Mucosa of descending colon (tissue), 3 donors: ENCODE measurements around the gene LIPA. TPM values are rescaled to one million over a fixed set of nuclear protein-coding genes. Genes with fewer than 3 reads are reported as not detected.

Experiments
- ATAC-seq: fragments of 200-7000 bp; cut with Tn5 transposase; one replicate; pipeline ENCODE4 v1.9.1; 2020; ENCODE audit warnings: mild to moderate bottlenecking, moderate library complexity
- DNase-seq, 3 donors: peaks; one replicate each; pipeline ENCODE4 v3.0.0-alpha.2; 2020
- H3K36me3 ChIP-seq: fragments of 200-600 bp; one replicate; pipeline ENCODE4 v1.8.0; 2021; ENCODE audit warnings: low read depth, mild to moderate bottlenecking
- H3K4me1 ChIP-seq: fragments of 200-600 bp; one replicate; pipeline ENCODE4 v1.8.0; 2021; ENCODE audit warnings: low read depth, mild to moderate bottlenecking
- H3K4me3 ChIP-seq: fragments of 200-600 bp; one replicate; pipeline ENCODE4 v1.8.0; 2021; ENCODE audit warnings: mild to moderate bottlenecking
- H3K9me3 ChIP-seq: fragments of 200-600 bp; one replicate; pipeline ENCODE4 v1.8.0; 2021; ENCODE audit warnings: mild to moderate bottlenecking
- CTCF ChIP-seq: fragments of 200-600 bp; IDR thresholded peaks from one replicate; pipeline ENCODE4 v1.8.0; 2022; ENCODE audit warnings: antibody characterized with exemption, mild to moderate bottlenecking
- intact Hi-C, 2 donors: fragments of 100-400 bp; cut with DNase I in 1 of 2; cut with micrococcal nuclease in 1 of 2; formaldehyde crosslinking; loops; one replicate each; pipeline versions ENCODE4 v1.11.0 to v1.11.1; 2022; cut with DNase I, micrococcal nuclease
- total RNA-seq, 3 donors: library from RNA; stranded (reverse); fragmentation: NEBNext Ultra II Directional in 2 of 3; extraction: Animal tissue kit (Norgen Biotek cat#: 25700) in 2 of 3; gene quantifications; one replicate each; pipeline versions ENCODE4 v1.2.1 to v1.2.4, GENCODE V29; 2021 to 2023
- donor health status: DM: no; HTN: no; CAD: no; lungs with moderate emphysema.
- donor health status: DM: no; HTN: no; CAD: no.
- donor health status: DM: no; HTN: yes; CAD: no.

The LIPA gene
- total RNA-seq, 3 donors from 2014 or later: 20.6 to 34.5 (median 29.6) TPM

DNA sequence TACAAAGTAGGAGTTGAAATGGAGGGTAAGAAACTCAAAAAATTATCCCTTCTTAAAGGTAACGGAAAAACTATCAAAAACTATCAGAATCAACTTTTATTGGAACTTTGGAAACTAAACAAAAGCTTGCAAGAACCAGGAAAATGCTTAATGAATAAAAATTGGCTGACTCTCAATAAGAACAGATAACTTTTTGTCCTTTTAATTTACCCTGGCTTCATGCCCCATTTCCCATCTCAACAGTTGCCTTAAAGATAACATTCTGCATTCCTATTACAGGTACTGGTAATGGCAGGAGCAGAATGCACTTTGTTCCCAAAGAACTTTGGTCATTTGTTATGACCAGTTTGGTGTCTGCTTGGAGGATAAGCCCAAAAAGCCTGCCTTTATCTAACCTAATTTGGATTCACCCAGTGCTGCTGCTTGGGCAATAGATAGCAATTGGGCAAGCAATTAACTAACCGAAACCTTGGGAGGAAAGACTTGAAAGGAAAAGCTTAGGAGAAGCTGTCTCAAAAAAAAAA is 62.3 kb downstream of the LIPA start:
- no peak for TF ChIP-seq CTCF
- Histone ChIP-seq H3K36me3 (no peaks in the 10 kb centered on the region), H3K4me3 (no peak overlapping the region), H3K4me1 (no peaks in the 10 kb centered on the region), H3K9me3 (no peaks in the 10 kb centered on the region)
- DNase-seq: no peak
- intact Hi-C loops: no loop called here
- no peak for ATAC-seq

- H3K4me3 ChIP-seq: no peak overlapping the region
- no peaks in the 10 kb centered on the region for H3K9me3 ChIP-seq
- no peaks in the 10 kb centered on the region for H3K4me1 ChIP-seq
- no peak for DNase-seq
- intact Hi-C loops: no loop called here
- peak; percentile 79 for ATAC-seq
- no peak for TF ChIP-seq CTCF
- no peaks in the 10 kb centered on the region for H3K36me3 ChIP-seq
These were observed 65.9 kb downstream of the LIPA start for GRCh38 chr10:89185658-89186057.

DNA sequence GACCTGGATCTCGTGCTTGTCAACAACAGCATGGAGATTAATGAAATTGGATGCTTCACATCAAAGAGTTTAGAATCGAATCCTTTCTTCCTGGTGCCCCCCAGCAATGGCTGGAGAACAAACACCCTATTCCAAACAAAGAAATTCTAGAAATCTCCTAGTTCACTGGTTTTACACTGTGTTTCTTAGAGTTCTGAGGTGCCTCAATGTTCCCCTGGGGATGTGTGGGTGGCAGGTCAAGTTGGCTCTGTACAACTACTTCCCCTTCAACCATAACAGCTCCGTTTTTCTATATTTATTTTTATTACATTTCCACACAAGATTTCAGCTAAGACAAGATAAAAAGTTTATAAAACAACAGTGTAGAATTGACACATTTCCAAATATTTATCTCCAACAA is 66.9 kb downstream of the LIPA start:
- ATAC-seq (no peak), DNase-seq (no peak)
- Histone ChIP-seq H3K4me3 (no peak overlapping the region), H3K4me1 (no peaks in the 10 kb centered on the region), H3K36me3 (no peaks in the 10 kb centered on the region), H3K9me3 (no peaks in the 10 kb centered on the region)
- intact Hi-C loops: no loop called here
- TF ChIP-seq CTCF: no peak

DNA sequence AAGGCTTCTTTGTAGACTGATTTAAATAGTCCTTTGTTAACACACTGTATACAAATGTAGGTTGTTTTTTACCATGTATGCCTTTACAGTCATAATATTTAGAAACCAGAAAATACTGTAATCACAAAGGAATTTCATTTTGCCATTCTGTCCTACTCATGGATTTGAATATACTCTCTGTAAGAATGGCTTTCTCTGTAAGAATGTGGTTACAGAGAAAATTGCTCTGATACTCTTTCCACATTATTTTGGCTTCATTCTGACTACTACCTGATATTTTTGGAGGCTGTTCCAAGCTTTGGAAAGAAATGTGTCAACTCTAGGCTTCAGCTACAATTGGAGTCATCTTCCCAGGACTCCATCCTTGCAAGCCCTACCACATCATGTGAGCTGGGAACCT is 68.0 kb downstream of the LIPA start:
- no peak for TF ChIP-seq CTCF
- Histone ChIP-seq H3K4me1 (no peaks in the 10 kb centered on the region), H3K36me3 (no peaks in the 10 kb centered on the region), H3K9me3 (no peaks in the 10 kb centered on the region), H3K4me3 (no peak overlapping the region)
- intact Hi-C loops: no loop called here
- ATAC-seq: no peak
- DNase-seq: no peak

DNA sequence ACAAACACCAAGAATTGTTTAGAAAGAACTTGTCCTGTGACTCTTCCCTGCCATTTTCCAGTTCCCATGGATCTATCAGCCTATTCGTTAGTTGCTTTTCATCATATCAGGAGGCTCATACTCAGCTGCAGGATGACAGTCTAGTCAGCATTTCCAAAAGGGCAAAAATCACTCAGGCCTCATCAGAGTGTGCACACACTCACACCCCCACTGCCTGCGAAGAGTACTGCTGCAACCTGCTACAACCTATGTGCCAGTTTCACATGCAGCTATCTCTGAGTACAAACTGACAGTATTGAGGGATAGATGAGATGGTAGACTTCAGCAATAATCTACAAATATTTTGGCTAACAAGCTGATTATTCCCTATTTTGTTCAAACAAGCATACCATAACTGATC is 68.7 kb downstream of the LIPA start:
- no peak for DNase-seq
- Histone ChIP-seq H3K4me3 (no peak overlapping the region), H3K36me3 (no peaks in the 10 kb centered on the region), H3K9me3 (no peaks in the 10 kb centered on the region), H3K4me1 (no peaks in the 10 kb centered on the region)
- intact Hi-C loops: no loop called here
- TF ChIP-seq CTCF: no peak
- ATAC-seq: no peak

- Histone ChIP-seq H3K4me3 (no peak overlapping the region), H3K4me1 (no peaks in the 10 kb centered on the region), H3K36me3 (no peaks in the 10 kb centered on the region), H3K9me3 (no peaks in the 10 kb centered on the region)
- TF ChIP-seq CTCF: no peak
- DNase-seq (no peak), ATAC-seq (no peak)
- intact Hi-C loops: no loop called here
These were observed 75.8 kb downstream of the LIPA start for GRCh38 chr10:89175816-89176215.
